CD1c-positive myeloid dendritic cell (primary cell): ENCODE results near the gene GRIFIN.

Source experiments
- DNase-seq: peaks from one replicate; pipeline ENCODE4 v3.0.0-alpha.2; 2016; ENCODE audit errors: extremely low spot score

Gene GRIFIN

GRCh38 chr7:2476298-2476697, at the start of gene GRIFIN:
TSS of gene GRIFIN (minus strand) at chr7:2476398. CDS start at chr7:2476383, 15 bp downstream.
- no peak for DNase-seq

- no peak for DNase-seq
Measured at GRCh38 chr7:2524808-2525657, 48.8 kb upstream of the GRIFIN start.

GRCh38 chr7:2523941-2524807, 48.0 kb upstream of the GRIFIN start:
- peak; percentile 50 for DNase-seq

- DNase-seq = peak; percentile 36
Measured at GRCh38 chr7:2523461-2523936, 47.3 kb upstream of the GRIFIN start.

GRCh38 chr7:2522780-2523433, 46.7 kb upstream of the GRIFIN start:
- DNase-seq = peak; percentile 10

- peak; percentile 45 for DNase-seq
Measured at GRCh38 chr7:2521952-2522591, 45.9 kb upstream of the GRIFIN start.

- DNase-seq = no peak
Measured at GRCh38 chr7:2521341-2521745, 45.1 kb upstream of the GRIFIN start.

GRCh38 chr7:2520761-2521290, 44.6 kb upstream of the GRIFIN start:
- peak; percentile 14 for DNase-seq

- peak; percentile 46 for DNase-seq
Measured at GRCh38 chr7:2520131-2520760, 44.0 kb upstream of the GRIFIN start.

- peak; percentile 96 for DNase-seq
Measured at GRCh38 chr7:2519119-2519930, 43.1 kb upstream of the GRIFIN start, which contains the start of gene LFNG. TSS of gene LFNG (plus strand) at chr7:2519774. CDS start at chr7:2519862, 88 bp downstream.

- DNase-seq = peak; percentile 14
Measured at GRCh38 chr7:2518737-2519118, 42.5 kb upstream of the GRIFIN start.

- DNase-seq = no peak
Measured at GRCh38 chr7:2517678-2518507, 41.7 kb upstream of the GRIFIN start.

- DNase-seq = peak; percentile 14
Measured at GRCh38 chr7:2517026-2517425, 40.8 kb upstream of the GRIFIN start.

- no peak for DNase-seq
Measured at GRCh38 chr7:2516194-2516555, 40.0 kb upstream of the GRIFIN start.

- no peak for DNase-seq
Measured at GRCh38 chr7:2515424-2516193, 39.4 kb upstream of the GRIFIN start.

- DNase-seq = no peak
Measured at GRCh38 chr7:2514473-2515423, 38.5 kb upstream of the GRIFIN start.

- no peak for DNase-seq
Measured at GRCh38 chr7:2513702-2514101, 37.5 kb upstream of the GRIFIN start.
